ENCODE results near the gene PRPF40A.

- TF ChIP-seq RNF2 (IDR thresholded peaks at IDR 0.05) (no peak), PML (IDR thresholded peaks at IDR 0.05; ENCODE audit: low read length) (no peak), BHLHE40 (IDR thresholded peaks at IDR 0.05; ENCODE audit: low read length) (no peak), EP300 (IDR thresholded peaks at IDR 0.05; ENCODE audit: low read length) (no peak), ATF3 (IDR thresholded peaks at IDR 0.05) (no peak), ATF3 (CRISPR knock-in tag; conservative IDR thresholded peaks at IDR 0.05) (no peak), ARNT (IDR thresholded peaks at IDR 0.05) (no peak), IRF2 (CRISPR knock-in tag; IDR thresholded peaks at IDR 0.05) (no peak), THRB (CRISPR knock-in tag; conservative IDR thresholded peaks at IDR 0.05) (no peak)
Observed at GRCh38 chr2:152651834-152652233, 65.4 kb downstream of the PRPF40A start.
